Subcutaneous adipose tissue (tissue), 4 donors: ENCODE data around the gene ADGRA1. TPM values are rescaled to one million over a fixed set of nuclear protein-coding genes. Genes with fewer than 3 reads are reported as not detected.

Experiments
- total RNA-seq, 4 donors: library from RNA; depleted of rRNA; stranded (reverse); fragments of >200 nt; gene quantifications; one replicate each; pipeline ENCODE4 v1.1.0, GENCODE V29; 2016
- TF ChIP-seq, protein P1 (sequence below): fragments of 450-650 bp; IDR thresholded peaks from one replicate; pipeline ENCODE4 v1.5.1; 2016; ENCODE audit warnings: low read depth, mild to moderate bottlenecking, control low read depth, antibody characterized with exemption, moderate library complexity

Gene ADGRA1
- total RNA-seq, 4 donors from 2014 or later = 0.38 TPM; not detected in 3

DNA sequence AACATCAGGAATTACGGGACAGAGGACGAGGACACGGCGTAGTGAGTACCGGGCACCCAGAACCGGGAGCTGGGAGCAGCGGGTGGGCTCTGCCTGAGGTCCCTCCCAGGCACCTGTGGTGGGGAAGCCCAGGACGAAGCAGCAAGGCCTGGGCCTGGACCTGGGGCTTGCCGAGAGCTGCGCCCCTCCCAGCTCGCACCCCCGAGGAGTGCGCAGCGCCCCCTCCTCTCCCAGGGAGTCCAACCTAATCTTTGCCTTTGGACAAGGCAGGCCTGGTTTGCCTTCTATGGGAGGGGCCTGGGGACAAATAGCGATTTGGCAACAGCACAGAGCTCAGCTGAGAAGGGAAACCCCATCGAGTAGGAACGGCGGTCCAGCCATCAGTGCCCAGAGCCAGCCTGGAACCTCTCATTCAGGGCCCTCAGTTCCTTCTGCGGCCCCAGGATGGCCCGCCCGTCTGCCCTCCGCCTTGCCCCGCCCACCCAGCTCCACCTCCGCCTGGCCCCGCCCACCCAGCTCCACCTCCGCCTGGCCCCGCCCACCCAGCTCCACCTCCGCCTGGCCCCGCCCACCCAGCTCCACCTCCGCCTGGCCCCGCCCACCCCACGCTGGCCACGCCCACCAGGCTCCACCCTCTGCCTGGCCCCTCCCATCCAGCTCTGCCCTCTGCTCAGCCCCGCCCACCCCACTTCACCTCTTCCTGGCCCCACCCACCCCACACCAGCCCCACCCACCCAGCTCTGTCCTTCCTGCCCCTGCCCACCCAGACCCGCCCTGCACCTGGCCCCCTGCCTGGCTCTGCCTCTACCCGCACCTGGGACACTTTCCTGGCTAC, 39.8 kb downstream of the ADGRA1 start:
- TF ChIP-seq, protein P1, sequence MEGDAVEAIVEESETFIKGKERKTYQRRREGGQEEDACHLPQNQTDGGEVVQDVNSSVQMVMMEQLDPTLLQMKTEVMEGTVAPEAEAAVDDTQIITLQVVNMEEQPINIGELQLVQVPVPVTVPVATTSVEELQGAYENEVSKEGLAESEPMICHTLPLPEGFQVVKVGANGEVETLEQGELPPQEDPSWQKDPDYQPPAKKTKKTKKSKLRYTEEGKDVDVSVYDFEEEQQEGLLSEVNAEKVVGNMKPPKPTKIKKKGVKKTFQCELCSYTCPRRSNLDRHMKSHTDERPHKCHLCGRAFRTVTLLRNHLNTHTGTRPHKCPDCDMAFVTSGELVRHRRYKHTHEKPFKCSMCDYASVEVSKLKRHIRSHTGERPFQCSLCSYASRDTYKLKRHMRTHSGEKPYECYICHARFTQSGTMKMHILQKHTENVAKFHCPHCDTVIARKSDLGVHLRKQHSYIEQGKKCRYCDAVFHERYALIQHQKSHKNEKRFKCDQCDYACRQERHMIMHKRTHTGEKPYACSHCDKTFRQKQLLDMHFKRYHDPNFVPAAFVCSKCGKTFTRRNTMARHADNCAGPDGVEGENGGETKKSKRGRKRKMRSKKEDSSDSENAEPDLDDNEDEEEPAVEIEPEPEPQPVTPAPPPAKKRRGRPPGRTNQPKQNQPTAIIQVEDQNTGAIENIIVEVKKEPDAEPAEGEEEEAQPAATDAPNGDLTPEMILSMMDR = no peak

DNA sequence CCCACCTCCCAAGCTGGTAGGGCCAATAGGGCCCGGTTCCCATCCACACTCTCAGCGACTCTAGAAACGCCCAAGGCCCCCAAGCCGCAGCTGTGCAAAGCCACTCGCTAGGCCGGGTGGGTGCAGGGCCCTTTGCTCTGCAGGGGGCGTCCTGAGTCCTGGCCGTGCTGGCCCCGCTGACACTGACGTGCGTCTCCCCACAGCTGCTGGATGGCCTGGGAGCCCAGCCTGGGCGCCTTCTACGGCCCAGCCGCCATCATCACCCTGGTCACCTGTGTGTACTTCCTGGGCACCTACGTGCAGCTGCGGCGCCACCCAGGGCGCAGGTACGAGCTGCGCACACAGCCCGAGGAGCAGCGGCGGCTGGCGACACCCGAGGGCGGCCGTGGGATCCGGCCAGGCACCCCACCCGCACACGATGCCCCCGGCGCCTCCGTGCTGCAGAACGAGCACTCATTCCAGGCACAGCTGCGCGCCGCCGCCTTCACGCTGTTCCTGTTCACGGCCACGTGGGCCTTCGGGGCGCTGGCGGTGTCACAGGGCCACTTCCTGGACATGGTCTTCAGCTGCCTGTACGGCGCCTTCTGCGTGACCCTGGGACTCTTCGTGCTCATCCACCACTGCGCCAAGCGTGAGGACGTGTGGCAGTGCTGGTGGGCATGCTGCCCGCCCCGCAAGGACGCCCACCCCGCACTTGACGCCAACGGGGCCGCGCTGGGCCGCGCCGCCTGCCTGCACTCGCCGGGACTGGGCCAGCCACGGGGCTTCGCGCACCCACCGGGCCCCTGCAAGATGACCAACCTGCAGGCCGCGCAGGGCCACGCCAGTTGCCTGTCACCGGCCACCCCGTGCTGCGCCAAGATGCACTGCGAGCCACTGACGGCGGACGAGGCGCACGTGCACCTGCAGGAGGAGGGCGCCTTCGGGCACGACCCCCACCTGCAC, 40.7 kb downstream of the ADGRA1 start:
- TF ChIP-seq, protein P1 = no peak

DNA sequence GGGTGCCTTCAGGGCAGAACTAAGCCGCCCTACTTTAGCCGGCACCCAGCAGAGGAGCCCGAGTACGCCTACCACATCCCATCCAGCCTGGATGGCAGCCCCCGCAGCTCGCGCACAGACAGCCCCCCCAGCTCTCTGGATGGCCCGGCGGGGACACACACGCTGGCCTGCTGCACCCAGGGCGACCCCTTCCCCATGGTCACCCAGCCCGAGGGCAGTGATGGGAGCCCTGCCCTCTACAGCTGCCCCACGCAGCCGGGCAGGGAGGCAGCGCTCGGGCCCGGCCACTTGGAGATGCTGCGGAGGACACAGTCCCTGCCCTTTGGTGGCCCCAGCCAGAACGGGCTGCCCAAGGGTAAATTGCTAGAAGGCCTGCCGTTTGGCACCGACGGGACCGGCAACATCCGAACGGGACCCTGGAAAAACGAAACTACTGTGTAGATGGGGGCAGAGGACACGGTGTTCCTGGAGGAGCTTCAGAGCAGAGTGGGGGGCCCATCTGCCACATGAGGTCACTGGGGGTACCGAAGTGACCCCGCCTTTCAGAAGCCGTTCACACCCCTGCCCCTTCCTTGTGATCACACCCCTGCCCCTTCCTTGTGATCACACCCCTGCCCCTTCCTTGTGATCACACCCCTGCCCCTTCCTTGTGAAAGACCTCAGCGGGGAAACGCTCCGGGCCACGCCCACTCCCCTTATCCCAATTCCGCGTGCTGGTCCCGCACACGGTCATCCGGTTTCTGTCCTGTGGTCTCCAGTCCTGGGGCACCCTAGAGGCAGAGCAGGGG, 41.5 kb downstream of the ADGRA1 start:
- TF ChIP-seq, protein P1 = no peak

DNA sequence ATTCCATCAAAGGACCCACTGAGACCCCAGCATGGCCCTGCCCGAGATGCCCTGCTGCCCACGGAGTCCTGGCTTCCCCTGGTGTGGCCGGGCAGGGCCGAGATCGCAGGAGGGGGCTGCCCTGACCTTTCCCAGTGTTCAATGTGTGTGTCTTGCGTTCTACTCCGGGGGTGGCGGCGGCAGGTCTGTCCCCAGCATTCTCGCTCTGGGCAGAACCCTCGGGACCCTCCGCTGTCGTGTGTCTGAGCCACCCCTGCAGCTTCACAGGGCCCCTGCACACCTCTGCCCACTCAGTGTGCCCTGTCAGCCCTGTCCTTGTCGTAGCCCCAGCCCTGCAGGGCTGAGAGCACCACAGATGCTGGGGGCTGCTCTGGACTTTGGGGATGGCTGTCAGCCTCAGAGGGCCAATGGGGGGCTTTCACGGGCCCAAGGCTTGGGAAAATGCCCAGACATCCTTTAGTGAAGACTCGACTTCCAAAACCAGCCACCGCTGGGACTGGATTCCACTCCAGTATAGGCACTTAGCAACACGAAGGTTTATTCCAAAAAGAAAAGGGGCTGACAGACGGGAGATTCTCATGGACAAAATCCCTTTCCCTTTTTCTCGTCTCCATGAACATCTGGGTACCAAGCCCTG, 42.3 kb downstream of the ADGRA1 start:
- TF ChIP-seq, protein P1 = no peak

DNA sequence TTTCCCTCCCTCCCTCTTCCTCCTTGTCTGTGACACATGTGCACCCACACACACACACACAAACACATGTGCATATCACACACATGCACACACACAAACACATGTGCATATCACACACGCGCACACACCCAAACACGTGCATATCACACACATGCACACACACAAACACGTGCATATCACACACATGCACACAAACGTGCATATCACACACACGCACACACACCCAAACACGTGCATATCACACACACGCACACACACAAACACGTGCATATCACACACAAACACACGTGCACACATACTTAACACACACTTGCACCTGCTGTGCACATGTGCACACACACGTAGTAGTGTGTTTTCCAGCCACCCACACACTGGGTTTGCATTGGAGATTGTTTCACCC, 42.9 kb downstream of the ADGRA1 start:
- TF ChIP-seq, protein P1 = no peak

DNA sequence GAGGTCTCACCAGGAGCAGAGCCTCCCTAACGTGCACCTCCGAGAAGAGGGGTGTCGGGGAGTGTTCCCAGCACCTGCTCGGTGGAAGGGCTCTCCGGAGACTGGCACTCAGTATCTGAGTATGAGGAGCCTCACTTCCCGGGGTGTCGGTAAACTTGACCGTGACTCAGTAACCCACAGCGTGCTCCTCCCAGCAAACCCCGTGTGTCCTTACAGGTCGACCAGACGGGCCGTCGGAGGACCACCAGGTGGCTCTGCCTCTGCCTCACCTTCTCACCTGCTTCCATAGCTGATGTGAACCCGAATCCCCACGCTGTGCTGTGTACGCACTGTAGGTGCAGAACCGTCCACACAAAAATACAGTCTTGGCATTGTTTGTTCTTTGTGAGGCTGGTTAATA, 43.3 kb downstream of the ADGRA1 start:
- TF ChIP-seq, protein P1 = no peak
